Stimulated activated CD8-positive, alpha-beta memory T cell treated with anti-CD3 and anti-CD28 coated beads, Interleukin-7, amount 100 ng/mL, for 4 hours (primary cell): ENCODE data around the gene CCNB2.
"Not testable (repeated sequence)": the region's sequence is repeated elsewhere in the genome, so short reads cannot be mapped to it uniquely, and the experiment has no call there.

Experiments
- DNase-seq, 2 donors: peaks; one replicate each; pipeline ENCODE4 v3.0.0-alpha.2; 2020; ENCODE audit warnings: low read depth in 2 of 2

The CCNB2 gene

DNA sequence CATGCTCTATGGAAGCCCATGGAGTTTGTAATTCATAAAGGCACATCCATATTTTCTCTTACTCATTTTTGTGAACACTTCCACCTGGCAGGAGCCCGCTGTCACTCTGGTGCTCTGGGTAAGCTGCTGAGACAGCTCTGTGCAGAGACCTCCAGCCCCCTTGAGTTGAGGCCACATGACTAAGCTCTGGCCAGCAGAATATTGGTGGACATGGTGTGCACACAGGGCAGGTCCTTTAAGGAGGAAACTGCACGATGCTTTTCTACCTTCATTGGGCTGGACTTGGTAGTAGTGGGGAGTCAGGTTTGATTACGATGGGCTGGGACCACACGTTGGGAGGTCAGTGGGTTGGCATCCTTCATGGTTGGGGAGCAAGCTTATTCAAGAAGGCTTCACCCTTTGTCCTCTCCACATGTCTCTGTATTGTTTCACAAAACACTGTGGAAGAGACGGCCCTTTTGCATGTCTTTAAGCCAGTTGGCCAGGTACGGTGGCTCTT is 29.0 kb downstream of the CCNB2 start:
- no peak for DNase-seq

DNA sequence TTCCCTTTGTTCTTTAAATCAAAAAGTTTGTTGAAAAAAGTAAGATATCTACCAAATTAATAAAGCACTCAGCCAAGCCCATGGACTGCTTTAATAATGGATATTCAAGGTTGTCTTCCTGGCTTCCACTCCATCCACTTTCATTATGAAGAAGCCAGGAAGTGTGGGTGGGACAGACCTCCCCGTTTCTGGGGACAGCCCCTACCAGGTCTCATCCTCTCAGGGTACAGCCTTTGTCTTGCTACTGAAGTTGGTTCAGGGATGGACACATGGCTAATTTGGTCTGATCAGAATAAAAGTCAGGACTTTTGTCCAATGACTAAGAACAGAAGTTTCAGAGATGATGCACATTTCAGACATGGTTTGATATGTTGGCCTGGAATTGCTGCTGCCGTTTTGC is 32.6 kb downstream of the CCNB2 start:
- no peak for DNase-seq

DNA sequence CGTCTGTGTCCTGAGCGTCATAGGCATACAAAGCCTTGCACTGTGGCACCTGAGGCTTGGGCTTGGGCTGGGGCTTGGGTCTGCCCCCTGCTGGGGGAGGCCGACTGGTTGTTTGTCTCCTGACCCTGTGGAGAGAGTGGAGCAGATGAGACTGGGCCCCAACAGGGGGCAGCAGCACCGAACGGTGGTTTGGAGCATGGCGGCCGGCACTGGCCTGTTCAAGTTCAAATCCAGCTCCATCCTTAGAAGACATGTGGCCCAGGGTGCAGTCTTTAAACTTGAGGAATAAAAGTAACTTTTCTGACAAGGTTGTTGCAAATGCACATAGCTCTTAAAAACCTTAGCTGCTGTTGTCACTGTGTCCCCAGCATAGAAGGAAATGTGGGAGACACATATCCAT is 33.3 kb downstream of the CCNB2 start:
- DNase-seq: peak; percentile 8 to 20

GRCh38 chr15:59140422-59141226 is 35.7 kb downstream of the CCNB2 start:
- DNase-seq: no peak

DNA sequence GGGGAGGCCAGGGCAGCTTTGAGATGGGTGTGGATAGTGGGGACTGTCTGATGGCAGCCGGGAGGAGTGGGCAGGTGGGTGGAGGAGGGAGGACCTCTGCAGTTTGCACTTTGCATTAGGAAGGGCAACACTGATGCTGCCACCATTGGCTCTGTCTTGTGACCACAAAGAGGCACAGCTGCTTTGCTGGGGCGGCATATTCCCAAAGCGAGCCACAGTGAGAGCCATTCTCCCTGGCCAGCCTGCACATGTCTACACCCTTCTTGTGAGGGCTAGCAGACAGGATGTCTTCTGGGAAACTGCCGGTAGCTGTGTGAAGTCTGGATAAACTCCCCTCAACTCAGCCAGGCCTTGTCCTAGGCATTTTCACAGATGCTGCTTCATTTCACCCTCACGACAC is 38.3 kb downstream of the CCNB2 start:
- DNase-seq: no peak

- DNase-seq: not testable (repeated sequence)
Measured at GRCh38 chr15:59144594-59144993, 39.6 kb downstream of the CCNB2 start.

DNA sequence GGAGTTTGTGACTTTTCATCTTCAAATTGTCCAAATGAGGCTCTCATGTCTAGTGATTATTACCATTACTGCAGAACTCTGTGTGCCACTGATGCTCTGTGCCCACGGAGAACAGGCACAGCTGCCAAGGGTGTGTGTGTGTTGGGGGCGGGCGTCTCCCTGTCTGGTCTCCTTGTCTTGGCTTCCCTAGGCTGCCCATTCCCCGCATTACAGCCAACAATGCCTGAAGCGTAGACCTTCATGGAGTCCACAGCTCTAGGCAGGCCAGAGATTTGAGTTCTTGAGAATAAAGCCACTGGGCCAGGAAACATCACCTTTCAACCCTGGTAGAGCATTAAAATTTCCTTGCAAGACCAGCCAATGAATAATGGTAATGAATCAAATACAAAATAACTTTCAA is 42.7 kb downstream of the CCNB2 start:
- DNase-seq: no peak

- DNase-seq: no peak
Measured at GRCh38 chr15:59148153-59148833, 43.3 kb downstream of the CCNB2 start.

GRCh38 chr15:59150185-59150584 is 45.2 kb downstream of the CCNB2 start:
- DNase-seq: no peak

GRCh38 chr15:59152694-59153450 is 47.9 kb downstream of the CCNB2 start:
- DNase-seq: no peak

DNA sequence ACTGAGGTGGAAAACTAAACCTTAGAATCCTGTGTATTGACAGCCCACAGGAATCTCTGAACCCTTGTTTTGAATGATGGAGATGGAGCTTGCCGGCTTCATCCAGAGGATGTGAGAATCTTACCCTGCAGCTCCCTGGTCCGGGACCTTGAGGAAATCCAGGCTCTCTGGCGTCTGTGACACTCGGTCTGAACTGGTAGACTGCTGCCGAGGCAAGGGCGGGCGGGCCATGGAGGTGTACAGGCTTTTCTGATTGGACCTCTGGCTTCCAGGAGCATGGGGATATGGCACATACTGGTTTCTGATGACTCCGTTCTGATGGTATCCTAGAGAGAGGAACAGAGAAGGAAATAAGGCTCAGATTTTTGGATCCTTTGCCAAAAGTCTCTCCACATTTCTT is 48.5 kb downstream of the CCNB2 start:
- no peak for DNase-seq

DNA sequence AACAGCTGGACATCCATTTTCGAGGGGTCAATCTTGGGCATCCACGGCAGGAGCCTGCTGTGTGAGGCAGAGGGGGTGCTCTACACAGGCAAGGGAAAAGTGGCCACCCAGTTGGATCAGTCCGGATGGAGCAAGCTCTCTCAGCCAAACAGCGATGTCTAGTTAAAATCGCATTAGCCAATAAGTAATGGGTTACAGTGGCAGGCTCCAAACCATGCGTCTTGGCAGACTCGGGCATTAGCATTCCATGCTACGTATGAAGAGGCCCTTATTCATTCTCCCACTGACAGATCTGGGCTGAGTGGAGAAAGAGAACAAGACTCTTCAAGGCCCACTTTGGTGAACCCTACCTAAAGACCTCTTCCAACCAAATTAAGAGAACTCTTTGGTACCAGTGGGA is 49.3 kb downstream of the CCNB2 start:
- no peak for DNase-seq

DNA sequence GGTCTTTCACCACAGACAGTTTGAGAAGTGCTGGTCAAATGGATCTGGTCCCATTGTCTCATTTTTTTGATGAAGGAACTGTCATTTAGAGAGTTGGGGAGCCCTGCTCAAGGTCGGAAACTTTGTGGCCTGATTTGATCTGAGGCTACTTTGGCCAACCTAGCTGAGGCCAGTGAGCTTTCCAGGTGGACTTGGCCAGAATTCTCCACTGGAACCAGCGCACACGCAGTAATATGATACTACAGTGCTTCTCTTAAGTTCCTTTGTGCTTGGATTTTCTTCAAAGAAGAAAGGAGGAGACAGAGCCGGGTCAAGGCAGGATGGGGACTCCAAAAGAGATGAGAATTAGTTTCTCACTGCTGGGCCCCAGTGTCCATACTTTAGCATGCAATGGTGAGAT is 50.5 kb downstream of the CCNB2 start:
- DNase-seq: no peak

DNA sequence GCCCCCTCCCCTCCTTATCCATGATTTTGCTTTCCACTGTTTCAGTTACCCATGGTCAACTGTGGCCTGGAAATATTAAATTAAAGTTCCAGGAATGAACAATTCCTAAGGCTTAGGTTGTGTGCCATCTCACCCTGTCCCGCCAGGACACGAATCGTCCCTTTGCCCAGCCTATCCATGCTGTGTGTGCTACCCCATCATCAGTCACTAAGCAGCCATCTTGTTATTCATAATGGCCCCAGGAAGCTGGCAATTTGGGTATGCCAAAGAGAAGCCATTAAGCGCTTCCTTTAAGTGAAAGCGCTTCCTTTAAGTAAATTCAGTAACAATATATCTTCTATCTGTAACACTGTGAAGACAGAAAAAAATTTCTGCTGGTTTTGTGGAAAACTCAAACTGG is 52.5 kb downstream of the CCNB2 start:
- no peak for DNase-seq

GRCh38 chr15:59157840-59158700 is 53.1 kb downstream of the CCNB2 start:
- DNase-seq: no peak

- no peak for DNase-seq
Measured at GRCh38 chr15:59158701-59159034, 53.7 kb downstream of the CCNB2 start.

DNA sequence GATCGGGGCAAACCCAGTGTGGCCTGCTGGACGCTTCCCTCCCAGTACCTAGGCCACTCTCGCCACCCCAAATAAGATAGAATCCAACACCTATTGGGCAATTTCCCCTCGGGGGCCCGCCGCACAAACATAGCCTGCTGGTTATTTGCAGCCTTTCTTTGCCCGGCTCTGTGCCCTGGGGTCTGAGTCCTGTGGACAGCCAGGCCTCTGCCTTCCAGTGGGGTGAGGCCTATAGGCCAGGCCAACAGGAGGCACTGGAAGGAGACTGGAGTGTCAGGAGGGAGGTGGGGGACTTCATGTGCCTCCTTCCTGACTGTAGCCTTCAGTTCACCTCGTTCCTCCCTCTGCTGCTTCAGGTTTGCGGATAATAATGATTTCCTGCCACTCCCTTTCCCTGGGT is 54.3 kb downstream of the CCNB2 start:
- no peak for DNase-seq

DNA sequence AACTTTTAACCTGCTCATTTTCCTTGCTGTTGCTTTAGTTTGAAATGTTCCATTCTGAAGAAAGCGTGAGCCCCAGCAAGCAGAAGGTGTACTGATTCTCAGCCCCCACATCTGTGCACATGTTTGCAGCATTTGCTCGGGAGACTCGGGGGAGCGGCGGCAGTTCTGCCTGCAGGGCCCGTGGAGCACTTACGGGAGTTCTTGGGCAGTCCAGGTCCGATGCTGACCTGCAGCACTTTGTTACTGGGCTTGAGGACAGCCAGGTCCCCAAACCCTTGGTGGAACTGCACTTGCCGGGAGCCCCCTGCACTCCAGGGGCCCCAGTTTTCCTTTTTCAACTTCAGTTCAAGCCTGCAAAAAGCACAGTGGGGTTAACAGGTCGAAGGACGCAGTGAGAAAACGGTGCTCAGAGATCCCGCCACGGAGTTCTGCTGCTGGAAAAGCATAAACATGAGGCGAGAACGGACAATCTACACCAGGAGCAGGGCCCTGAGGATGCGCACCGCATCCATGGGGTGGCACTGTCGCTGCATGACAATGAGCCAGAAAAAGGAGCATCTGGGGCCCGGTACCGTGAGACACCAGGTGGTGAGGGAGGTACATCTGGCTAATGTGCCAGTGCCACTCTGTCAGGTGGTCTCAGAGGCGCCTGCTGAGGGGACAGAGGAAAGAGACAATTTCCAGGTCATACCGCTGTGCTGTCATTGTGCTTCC is 56.1 kb downstream of the CCNB2 start:
- no peak for DNase-seq

DNA sequence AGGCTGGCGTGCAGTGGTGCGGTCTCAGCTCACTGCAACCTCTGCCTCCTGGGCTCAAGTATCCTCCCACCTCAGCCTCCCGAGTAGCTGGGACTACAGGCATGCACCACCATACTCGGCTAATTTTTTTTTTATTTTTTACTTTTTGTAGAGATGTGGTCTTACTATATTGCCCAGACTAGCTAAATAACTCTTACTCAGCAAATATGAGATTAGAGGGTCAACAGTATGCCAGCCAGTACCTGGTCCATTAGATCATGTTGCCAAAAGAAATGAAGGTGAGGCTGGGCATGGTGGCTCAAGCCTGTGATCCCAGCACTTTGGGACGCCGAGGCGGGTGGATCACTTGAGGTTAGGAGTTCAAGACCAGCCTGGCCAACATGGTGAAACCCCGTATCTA is 57.1 kb downstream of the CCNB2 start:
- DNase-seq: not testable (repeated sequence)

- DNase-seq: no peak
Measured at GRCh38 chr15:59165726-59166125, 60.8 kb downstream of the CCNB2 start.

DNA sequence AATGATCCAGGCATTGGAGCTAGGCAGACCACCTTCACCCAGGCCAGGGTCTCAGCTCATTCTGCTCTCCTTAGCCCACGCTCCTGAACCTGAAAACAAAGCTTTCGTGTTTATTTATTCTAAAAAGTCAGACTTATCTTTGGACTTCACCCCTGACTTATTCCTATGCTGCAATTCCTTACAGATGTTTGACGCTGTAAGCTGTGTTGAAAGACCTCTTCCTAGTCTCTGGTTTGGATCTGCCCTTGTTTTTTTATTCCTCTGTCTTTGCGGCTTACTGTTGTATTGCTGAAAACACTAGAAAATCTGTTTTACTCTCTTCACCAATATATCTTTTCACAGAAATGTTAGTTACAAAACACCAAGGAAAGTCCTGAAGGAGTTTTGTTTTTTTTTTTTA is 61.2 kb downstream of the CCNB2 start:
- no peak for DNase-seq
